ENCODE results near the gene MYL1.

The MYL1 gene

GRCh38 chr2:210302326-210302725, 12.6 kb downstream of the MYL1 start:
- DNase-seq (ENCODE audit: low read depth), result peak; percentile 47
- no peak for TF ChIP-seq CTCF (conservative IDR thresholded peaks at IDR 0.05; ENCODE audit: low read depth, low read length)
- H3K4me3 ChIP-seq (ENCODE audit: low read length), result no peak overlapping the region

- no peak for TF ChIP-seq CTCF (conservative IDR thresholded peaks at IDR 0.05; ENCODE audit: low read depth, low read length)
- H3K4me3 ChIP-seq (ENCODE audit: low read length), result no peak overlapping the region
- DNase-seq (ENCODE audit: low read depth), result no peak
These were observed 15.1 kb downstream of the MYL1 start for GRCh38 chr2:210299866-210300373.

GRCh38 chr2:210288408-210288807, 26.6 kb downstream of the MYL1 start:
- TF ChIP-seq CTCF (conservative IDR thresholded peaks at IDR 0.05; ENCODE audit: low read depth, low read length), result no peak
- H3K4me3 ChIP-seq (ENCODE audit: low read length), result no peak overlapping the region
- DNase-seq (ENCODE audit: low read depth), result no peak

- H3K4me3 ChIP-seq (ENCODE audit: low read length), result no peak overlapping the region
- no peak for DNase-seq (ENCODE audit: low read depth)
- TF ChIP-seq CTCF (conservative IDR thresholded peaks at IDR 0.05; ENCODE audit: low read depth, low read length), result no peak
These were observed 27.7 kb downstream of the MYL1 start for GRCh38 chr2:210287301-210287700.

- DNase-seq (ENCODE audit: low read depth), result no peak
- no peak for TF ChIP-seq CTCF (conservative IDR thresholded peaks at IDR 0.05; ENCODE audit: low read depth, low read length)
- no peak overlapping the region for H3K4me3 ChIP-seq (ENCODE audit: low read length)
These were observed 28.8 kb downstream of the MYL1 start for GRCh38 chr2:210286123-210286680.

GRCh38 chr2:210277133-210277532, 37.8 kb downstream of the MYL1 start:
- H3K4me3 ChIP-seq (ENCODE audit: low read length), result no peak overlapping the region
- TF ChIP-seq CTCF (conservative IDR thresholded peaks at IDR 0.05; ENCODE audit: low read depth, low read length), result no peak
- no peak for DNase-seq (ENCODE audit: low read depth)

- TF ChIP-seq CTCF (conservative IDR thresholded peaks at IDR 0.05; ENCODE audit: low read depth, low read length), result no peak
- no peak for DNase-seq (ENCODE audit: low read depth)
- H3K4me3 ChIP-seq (ENCODE audit: low read length), result no peak overlapping the region
These were observed 43.7 kb downstream of the MYL1 start for GRCh38 chr2:210271300-210271699.

Data from retinal pigment epithelial cell (primary cell).